ENCODE data around the gene SRCIN1. TPM values are rescaled to one million over a fixed set of nuclear protein-coding genes. Genes with fewer than 3 reads are reported as not detected.
A peak's percentile ranks its signal among the peaks of the same experiment; 100 is the strongest.

The SRCIN1 gene
- total RNA-seq, 4 donors from 2014 or later, result 0.09 to 1.7 (median 1.3) TPM

- H3K27me3 ChIP-seq, result peaks cover 8 to 97% (median 24%) of the 10 kb centered on the region in 4 donors
- 92% methylated on average over 2 of the region's 3 CpGs; no CpG with 5 or more reads in 1 of the 2 donors for WGBS, 2 donors
- no peak overlapping the region for H3K4me3 ChIP-seq
- no peak for DNase-seq
- intact Hi-C loops (cut with DNase I), result no loop called here
- H3K9me3 ChIP-seq, result no peaks in the 10 kb centered on the region
- peaks cover 11 to 24% (median 15%) of the 10 kb centered on the region in 3 donors for H3K4me1 ChIP-seq
- no peak for TF ChIP-seq POLR2A (IDR thresholded peaks at IDR 0.05)
- TF ChIP-seq, protein P1, sequence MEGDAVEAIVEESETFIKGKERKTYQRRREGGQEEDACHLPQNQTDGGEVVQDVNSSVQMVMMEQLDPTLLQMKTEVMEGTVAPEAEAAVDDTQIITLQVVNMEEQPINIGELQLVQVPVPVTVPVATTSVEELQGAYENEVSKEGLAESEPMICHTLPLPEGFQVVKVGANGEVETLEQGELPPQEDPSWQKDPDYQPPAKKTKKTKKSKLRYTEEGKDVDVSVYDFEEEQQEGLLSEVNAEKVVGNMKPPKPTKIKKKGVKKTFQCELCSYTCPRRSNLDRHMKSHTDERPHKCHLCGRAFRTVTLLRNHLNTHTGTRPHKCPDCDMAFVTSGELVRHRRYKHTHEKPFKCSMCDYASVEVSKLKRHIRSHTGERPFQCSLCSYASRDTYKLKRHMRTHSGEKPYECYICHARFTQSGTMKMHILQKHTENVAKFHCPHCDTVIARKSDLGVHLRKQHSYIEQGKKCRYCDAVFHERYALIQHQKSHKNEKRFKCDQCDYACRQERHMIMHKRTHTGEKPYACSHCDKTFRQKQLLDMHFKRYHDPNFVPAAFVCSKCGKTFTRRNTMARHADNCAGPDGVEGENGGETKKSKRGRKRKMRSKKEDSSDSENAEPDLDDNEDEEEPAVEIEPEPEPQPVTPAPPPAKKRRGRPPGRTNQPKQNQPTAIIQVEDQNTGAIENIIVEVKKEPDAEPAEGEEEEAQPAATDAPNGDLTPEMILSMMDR (IDR thresholded peaks at IDR 0.05), result no peak
- no peaks in the 10 kb centered on the region for H3K36me3 ChIP-seq
- no peak overlapping the region for H3K27ac ChIP-seq
These were observed 28.5 kb downstream of the SRCIN1 start for GRCh38 chr17:38577244-38577643.

DNA sequence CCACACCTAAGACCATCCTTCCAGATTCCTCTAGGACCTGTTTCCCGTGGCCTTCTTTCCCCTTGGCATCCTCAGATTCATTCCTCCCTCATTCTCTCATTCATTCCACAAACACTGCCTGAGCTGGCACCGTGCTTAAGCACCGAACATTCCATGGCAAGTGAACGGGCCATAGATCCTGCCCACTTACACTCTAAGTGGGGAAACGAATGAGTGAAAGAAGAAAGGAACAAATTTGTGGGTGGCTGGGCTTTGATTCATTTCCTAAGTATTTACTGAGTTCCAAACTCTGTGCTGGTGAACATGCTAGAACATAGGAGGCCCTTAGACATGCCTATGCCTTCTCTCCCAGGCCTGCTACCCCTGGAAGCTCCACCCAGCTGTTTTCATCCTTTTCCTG is 30.0 kb downstream of the SRCIN1 start:
- TF ChIP-seq, protein P1 (IDR thresholded peaks at IDR 0.05), result no peak
- TF ChIP-seq POLR2A (IDR thresholded peaks at IDR 0.05), result no peak
- H3K4me3 ChIP-seq, result no peak overlapping the region
- intact Hi-C loops (cut with DNase I), result no loop called here
- DNase-seq, result no peak
- H3K9me3 ChIP-seq, result no peaks in the 10 kb centered on the region
- 14 to 24% methylated on average over 5 of the region's 5 CpGs for WGBS, 2 donors
- H3K27ac ChIP-seq, result no peak overlapping the region
- H3K4me1 ChIP-seq, result peaks cover 16 to 29% (median 20%) of the 10 kb centered on the region in 3 donors
- H3K36me3 ChIP-seq, result no peaks in the 10 kb centered on the region
- H3K27me3 ChIP-seq, result peaks cover 8 to 100% (median 34%) of the 10 kb centered on the region in 4 donors

DNA sequence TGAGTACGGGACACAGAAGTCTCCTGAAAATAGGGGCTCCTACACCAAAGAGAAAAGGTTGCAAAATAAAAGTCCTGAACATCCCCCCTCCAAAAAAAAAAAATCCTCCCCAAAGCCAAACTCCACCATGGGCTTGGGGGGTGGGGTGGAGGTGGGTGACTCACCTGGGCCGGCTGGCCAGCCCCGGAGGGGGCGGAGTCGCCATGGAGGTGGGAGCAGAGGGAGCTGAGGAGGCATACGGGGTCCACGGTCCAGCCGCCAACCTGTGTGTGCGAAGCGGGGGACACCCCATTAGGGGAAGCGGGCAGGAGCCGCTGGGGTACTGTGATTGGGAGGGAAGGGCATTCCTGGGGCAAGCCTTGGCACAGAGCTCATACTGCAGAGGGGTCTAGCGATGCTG is 31.0 kb downstream of the SRCIN1 start:
- TF ChIP-seq, protein P1 (IDR thresholded peaks at IDR 0.05), result no peak
- no peak for TF ChIP-seq POLR2A (IDR thresholded peaks at IDR 0.05)
- 49 to 63% methylated on average over 10 to 12 of the region's 13 CpGs for WGBS, 2 donors

DNA sequence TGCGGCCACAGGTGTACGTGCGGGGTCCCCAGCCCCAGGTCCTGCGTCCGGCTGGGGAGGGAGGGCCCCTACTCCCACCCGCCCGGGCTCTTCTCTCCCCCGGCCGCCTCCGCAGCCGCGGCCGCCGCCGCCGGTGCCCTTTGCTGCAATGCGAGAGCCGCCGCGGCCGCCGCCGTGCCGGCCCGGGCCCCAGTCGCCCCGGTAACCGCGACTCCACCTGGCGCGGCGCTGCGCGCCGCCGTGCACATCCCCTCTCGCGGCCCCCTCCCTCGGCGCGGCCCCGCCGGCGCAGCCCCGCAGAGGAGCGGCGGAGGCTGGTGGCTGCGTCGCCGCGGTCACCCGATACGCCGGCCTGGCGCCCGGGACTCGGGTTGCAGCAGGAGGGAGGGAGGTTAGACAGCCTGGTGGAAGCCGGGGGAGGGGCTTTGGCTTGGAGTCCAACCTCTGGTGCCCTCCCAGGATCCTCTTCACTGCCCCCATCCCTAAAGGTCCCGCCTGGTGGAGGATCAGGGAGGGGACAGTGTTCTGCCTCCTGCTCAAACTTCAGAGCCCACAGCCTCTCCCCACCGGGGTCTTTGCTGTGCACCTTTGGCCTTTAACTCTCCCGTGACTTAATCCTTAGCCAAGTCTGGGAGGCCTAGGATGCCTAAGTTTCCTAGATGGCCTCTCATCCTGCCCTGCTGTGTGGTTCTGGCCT is 32.9 kb downstream of the SRCIN1 start:
- Histone ChIP-seq H3K27ac (no peak overlapping the region), H3K27me3 (peaks cover under 1 to 100% (median 22%) of the 10 kb centered on the region in 4 donors), H3K9me3 (no peaks in the 10 kb centered on the region), H3K4me3 (peak overlapping the region in 3 of 4 donors; percentile 16 to 59 (median 40)), H3K4me1 (peaks cover 8 to 16% (median 13%) of the 10 kb centered on the region in 3 donors), H3K36me3 (no peaks in the 10 kb centered on the region)
- DNase-seq, result no peak
- WGBS, 2 donors, result 19 to 20% methylated on average over 3 of the region's 61 CpGs
- intact Hi-C loops (cut with DNase I), result no loop called here
- no peak for TF ChIP-seq POLR2A (IDR thresholded peaks at IDR 0.05)
- TF ChIP-seq, protein P1 (IDR thresholded peaks at IDR 0.05), result no peak

More for the DNA sequence above, 31.0 kb downstream of the SRCIN1 start:
- no peak overlapping the region for H3K27ac ChIP-seq
- H3K4me1 ChIP-seq, result peaks cover 16 to 29% (median 20%) of the 10 kb centered on the region in 3 donors
- DNase-seq, result no peak
- H3K27me3 ChIP-seq, result peaks cover 8 to 100% (median 34%) of the 10 kb centered on the region in 4 donors
- no peaks in the 10 kb centered on the region for H3K9me3 ChIP-seq
- intact Hi-C loops (cut with DNase I), result no loop called here
- H3K4me3 ChIP-seq, result no peak overlapping the region
- H3K36me3 ChIP-seq, result no peaks in the 10 kb centered on the region

GRCh38 chr17:38571833-38572668 is 33.7 kb downstream of the SRCIN1 start:
- peaks cover 8 to 16% (median 13%) of the 10 kb centered on the region in 3 donors for H3K4me1 ChIP-seq
- TF ChIP-seq, protein P1 (IDR thresholded peaks at IDR 0.05), result no peak
- TF ChIP-seq POLR2A (IDR thresholded peaks at IDR 0.05), result no peak
- intact Hi-C loops (cut with DNase I), result no loop called here
- peaks cover 0 to 100% (median 21%) of the 10 kb centered on the region in 4 donors for H3K27me3 ChIP-seq
- no peaks in the 10 kb centered on the region for H3K36me3 ChIP-seq
- peak overlapping the region in 3 of 4 donors; percentile 16 to 59 (median 40) for H3K4me3 ChIP-seq
- DNase-seq, result no peak
- H3K27ac ChIP-seq, result no peak overlapping the region
- no peaks in the 10 kb centered on the region for H3K9me3 ChIP-seq
- 4% methylated on average over 5 of the region's 39 CpGs; no CpG with 5 or more reads in 1 of the 2 donors for WGBS, 2 donors
